GM10248 (cell line): ENCODE measurements around the gene KDM8.

Source experiments
- CTCF ChIA-PET: fragments of 300-600 bp; sonication (Branson Sonifier 250); formaldehyde crosslinking; extraction: SDS; loops from one replicate; lab custom pipeline; 2021; ENCODE audit warnings: antibody characterized with exemption; lab: Yijun Ruan, JAX
- POLR2A ChIA-PET: fragments of 350-650 bp; sonication (Branson Sonifier 250); formaldehyde crosslinking; extraction: SDS; loops from one replicate; lab custom pipeline; 2020; ENCODE audit warnings: antibody characterized with exemption; lab: Yijun Ruan, JAX
- DNase-seq: peaks from one replicate; pipeline ENCODE4 v3.0.0; 2012; ENCODE audit errors: extremely low spot score
- TF ChIP-seq, protein P1 (sequence below): IDR thresholded peaks from 2 replicates; pipeline ENCODE4 v1.5.1; 2012; ENCODE audit warnings: mild to moderate bottlenecking, low read depth; ENCODE audit errors: extremely low read depth, missing control alignments, control extremely low read depth

KDM8 gene

DNA sequence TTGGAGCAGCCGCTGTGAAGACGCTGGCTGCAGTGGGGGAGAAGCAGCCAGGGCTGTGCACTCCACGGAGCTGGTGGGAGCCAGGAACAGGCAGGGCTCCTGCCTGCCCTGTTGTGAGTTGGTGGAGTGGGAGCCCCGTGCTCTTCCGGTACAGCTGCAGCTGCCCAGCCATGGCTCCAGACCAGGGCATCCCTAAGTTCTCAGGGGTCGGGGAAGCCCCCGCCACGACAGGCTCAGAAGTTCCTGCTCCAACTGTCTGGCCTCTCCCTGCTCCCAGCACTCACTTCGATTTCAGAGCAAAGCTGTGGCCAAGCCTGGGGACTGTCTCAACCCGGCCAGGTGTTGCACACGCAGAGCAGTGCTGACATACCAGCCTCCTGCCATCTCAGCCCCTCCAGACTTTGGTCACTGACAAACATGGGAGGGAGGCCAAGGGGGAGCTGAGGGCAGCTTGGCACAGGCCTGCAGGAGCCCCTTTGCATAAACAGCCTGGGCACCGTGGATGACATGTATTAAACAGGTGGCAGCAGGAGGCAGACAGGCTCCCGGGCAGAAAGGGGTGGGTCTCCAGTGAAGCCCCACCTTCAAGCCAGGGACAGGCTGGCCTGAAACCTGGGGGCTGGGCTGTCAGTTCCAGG is 13.9 kb upstream of the KDM8 start:
- no peak for DNase-seq
- ChIA-PET POLR2A (no interaction called here), CTCF (interaction anchor here (1.7 kb wide), 1 partner anchor 9 kb away, joined by 5 read pairs; no protein-coding TSS in a partner anchor)
- TF ChIP-seq, protein P1, sequence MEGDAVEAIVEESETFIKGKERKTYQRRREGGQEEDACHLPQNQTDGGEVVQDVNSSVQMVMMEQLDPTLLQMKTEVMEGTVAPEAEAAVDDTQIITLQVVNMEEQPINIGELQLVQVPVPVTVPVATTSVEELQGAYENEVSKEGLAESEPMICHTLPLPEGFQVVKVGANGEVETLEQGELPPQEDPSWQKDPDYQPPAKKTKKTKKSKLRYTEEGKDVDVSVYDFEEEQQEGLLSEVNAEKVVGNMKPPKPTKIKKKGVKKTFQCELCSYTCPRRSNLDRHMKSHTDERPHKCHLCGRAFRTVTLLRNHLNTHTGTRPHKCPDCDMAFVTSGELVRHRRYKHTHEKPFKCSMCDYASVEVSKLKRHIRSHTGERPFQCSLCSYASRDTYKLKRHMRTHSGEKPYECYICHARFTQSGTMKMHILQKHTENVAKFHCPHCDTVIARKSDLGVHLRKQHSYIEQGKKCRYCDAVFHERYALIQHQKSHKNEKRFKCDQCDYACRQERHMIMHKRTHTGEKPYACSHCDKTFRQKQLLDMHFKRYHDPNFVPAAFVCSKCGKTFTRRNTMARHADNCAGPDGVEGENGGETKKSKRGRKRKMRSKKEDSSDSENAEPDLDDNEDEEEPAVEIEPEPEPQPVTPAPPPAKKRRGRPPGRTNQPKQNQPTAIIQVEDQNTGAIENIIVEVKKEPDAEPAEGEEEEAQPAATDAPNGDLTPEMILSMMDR: no peak

DNA sequence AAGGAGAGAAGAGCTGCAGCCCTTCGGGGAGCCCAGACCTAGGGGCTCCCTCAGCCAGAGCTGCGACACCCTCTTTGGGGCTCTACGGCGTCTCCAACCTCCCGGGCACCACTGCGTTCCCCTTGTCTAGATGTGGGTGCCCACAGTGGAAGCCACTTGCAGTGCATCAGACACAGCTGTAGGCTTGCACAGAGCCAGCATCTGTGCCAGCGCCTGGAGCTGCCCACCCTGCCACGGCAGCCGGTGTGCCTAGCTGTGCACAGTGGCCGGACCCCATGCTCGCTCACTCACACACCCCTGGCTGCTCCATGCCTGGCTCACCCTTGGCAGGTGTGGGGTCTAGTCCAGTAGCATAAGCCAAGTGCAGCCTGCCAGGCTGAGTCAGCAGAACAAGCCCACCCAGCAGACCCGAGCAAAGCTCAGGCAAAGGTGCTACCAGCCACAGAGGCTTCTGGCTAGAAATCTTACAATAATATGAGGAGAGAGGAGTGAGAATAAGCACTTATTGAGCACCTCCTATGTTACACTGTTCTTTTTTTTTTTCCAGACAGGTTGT is 12.9 kb upstream of the KDM8 start:
- CTCF ChIA-PET: interaction anchor here (0.8 to 1.7 kb wide), 3 partner anchors 9 to 11 kb away, joined by 3 to 5 read pairs (median 3); no protein-coding TSS in a partner anchor
- TF ChIP-seq, protein P1: no peak
- DNase-seq: no peak
- POLR2A ChIA-PET: no interaction called here

DNA sequence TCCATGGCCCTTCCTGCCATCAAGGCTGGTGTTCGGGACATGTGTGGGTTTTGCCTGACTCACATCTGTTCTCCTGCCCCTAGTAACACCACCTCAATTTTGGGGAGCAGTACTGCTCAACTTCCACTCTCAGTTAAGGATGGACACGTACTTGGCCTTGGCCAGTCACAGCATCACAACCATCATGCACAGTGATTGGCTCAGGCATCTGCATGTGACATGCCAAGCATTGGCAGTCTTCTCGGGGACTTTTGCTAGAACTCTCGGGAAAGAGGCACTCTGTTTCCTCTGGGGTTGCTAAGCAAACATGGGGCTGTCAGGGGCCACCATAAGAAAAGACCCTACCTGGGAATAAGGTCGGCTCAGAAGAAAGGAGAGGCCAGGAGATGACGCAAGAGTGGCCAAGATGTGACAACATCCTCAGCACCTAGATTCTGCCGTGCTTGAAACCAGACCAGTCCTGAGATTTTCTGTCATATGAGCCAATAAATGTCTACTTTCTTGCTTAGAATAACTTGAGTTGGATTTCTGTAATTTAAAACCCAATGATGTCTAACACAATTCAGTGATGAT is 11.9 kb upstream of the KDM8 start:
- POLR2A ChIA-PET: no interaction called here
- no peak for DNase-seq
- TF ChIP-seq, protein P1: no peak
- CTCF ChIA-PET: no interaction called here

DNA sequence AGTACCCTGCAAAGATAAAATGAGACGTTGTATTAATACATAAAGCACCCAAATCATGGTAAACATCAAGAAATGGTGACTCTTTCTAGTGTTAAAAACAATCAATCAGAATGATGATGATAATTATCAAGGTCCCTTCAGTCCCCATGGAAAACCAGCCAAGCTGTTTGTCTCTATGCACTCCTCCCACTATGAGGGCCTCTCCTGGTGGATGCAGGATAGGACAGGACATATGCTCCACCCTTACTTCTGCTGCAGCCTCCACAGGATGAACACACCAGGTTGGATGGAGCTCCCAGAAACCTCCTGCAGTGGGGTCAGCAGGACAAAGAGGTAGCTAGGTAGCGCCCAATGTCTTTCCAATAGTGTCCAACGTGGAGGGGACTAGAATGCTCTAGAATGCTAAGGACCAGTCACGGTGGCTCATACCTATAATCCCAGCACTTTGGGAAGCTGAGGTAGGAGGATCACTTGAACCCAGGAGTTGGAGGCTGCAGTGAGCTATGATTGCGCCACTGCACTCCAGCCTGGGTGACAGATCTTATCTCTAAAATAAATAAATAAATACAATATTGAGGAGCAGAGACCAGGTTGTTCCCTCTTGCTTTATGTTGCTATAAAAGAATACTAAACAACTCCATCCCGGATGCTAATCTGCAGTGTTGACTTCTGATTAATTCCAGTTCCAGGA is 9.9 kb upstream of the KDM8 start:
- POLR2A ChIA-PET: no interaction called here
- CTCF ChIA-PET: interaction anchor here (0.8 to 8.5 kb wide), 3 partner anchors 14 to 1829 kb away, joined by 3 to 57 read pairs (median 3); no protein-coding TSS in a partner anchor
- TF ChIP-seq, protein P1: no peak
- no peak for DNase-seq

DNA sequence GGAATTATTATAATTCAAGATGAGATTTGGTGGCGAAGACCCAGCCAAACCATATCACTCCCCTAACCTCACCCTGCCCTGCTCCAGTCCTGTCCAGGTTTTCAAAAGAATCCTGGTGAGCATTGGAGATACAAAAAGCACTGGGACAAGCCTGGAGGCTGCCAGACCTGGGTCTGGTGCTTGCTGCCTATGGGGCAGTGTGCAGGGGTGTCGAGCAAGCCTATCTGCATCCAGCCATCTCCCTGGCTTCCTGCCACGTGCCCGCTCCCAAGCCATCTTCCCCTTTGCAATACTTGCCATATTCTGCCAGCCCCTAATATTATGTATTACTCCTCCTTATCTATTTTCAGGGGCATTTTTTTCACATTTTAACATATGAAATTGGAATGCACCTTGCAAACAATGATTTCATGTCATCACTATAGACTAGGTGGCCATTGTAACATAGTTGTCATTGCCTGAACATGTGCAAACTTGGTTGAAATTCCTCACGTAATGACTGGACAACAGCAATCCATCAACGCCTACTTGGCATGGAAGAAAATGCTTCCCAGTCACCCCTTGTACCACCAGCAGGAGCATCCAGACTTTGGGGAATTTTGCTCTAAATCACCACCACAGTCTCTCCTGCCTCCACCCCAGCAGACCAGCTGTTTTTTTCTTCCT is 8.1 kb upstream of the KDM8 start:
- POLR2A ChIA-PET: no interaction called here
- TF ChIP-seq, protein P1: no peak

DNA sequence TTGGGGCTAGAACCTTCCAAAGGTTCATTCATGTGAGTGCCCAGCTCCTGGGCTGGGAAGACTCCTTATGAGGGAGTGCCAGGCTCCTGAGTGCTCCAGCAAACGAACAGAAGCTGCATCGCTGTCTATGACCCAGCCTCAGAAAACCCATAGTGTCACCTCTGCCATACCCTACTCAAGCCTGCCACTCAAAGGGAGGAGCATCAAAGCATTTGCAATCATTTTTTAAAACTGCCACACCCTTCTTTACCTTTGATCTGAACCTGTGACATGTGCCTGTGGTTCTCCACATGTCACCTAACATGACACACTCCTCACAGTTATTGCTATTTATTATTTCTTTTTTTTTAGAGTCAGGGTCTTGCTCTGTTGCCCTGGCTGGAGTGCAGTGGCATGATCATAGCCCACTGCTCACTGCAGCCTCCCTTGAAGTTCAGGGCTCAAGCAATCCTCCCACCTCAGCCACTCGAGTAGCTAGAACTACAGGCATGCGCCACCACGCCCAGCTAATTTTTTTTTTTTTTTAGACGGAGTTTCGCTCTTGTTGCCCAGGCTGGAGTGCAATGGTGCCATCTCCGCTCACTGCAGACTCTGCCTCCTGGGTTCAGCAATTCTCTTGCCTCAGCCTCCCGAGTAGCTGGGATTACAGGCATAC is 7.3 kb upstream of the KDM8 start:
- DNase-seq: no peak
- TF ChIP-seq, protein P1: no peak
- POLR2A ChIA-PET: no interaction called here
- CTCF ChIA-PET: interaction anchor here (1.5 to 8.5 kb wide), 2 partner anchors 17 to 39 kb away, joined by 3 to 57 read pairs; no protein-coding TSS in a partner anchor

More for the DNA sequence above, 8.1 kb upstream of the KDM8 start:
- CTCF ChIA-PET: interaction anchor here (8.5 kb wide), 1 partner anchor 16 kb away, joined by 57 read pairs; no protein-coding TSS in a partner anchor
- no peak for DNase-seq
